HG03103 (cell line): ENCODE results near the gene SLC38A8.

Source experiments
- ATAC-seq: cut with Tn5 transposase; IDR thresholded peaks from one replicate; pipeline ENCODE4 v1.9.1; 2021; ENCODE audit warnings: low read depth; ENCODE audit not compliant: unreplicated experiment

SLC38A8 gene

DNA sequence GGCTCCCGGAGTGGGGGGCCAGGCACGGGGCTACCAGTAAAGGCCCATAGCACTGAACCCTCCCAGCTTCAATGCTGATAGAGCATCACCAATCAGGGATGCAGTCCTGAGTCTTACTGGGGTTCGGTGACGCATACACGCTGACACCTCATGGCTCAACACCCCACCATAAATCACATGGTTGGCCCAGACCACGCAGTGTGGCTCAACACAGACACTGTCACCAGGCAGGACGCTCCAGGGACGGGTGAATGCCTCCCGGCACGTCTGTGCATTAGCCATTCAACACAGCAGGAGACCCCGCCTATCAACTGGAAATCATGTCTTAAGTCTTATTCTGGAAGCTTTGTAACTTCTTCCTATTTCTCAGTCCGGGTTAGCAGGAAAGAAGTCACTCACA lies 39.6 kb downstream of the SLC38A8 start:
- no peak for ATAC-seq

DNA sequence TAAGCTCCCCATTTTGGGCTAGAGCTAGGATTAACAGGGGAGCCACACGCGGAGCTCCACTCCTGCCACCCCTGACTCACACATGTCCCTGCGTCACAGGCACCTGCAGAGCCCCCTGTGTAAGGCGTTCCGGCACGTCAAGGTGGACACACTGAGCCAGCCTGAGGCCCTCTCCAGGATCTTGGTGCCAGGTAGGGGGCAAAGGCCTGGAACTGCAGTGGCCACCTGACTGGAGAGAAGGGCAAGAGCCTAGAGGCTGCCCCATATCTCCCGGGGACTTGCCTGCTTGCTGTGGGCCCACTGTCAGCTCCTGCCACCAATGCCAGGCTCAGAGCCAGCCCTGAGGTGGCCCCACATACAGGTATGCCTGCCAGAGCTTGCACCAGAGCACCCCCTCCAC lies 40.9 kb downstream of the SLC38A8 start:
- no peak for ATAC-seq

DNA sequence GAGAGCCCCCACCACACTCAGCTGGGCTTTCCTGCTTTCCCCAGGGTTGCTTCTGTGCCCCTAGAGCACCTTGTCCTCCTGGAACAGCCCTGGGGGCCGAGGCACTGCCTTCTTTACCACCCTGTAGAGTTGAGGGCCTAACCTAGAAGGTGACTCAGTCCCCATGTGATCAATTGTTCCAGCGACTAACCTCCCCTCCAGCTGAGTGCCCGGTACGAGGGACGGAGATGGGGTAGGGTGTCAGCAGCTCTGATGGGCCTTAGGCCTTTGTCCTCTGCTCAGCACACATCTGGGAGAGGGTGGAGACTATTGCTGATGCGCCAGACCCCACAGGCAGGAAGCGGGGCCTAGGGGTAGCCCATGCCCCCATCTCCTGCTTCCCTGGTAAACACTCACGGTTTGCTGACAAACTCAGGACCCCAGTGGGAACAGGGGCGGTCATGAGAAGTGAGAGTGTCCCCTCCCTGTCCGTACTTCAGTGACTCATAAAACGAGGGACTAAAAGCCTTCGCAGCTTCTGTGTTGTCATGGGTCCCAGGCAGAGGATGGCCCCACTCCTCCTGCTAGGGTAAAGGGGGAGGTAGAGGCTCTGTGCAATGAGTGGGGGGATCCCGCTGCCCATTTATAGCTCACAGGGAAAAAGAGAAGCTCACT lies 41.5 kb downstream of the SLC38A8 start:
- no peak for ATAC-seq

DNA sequence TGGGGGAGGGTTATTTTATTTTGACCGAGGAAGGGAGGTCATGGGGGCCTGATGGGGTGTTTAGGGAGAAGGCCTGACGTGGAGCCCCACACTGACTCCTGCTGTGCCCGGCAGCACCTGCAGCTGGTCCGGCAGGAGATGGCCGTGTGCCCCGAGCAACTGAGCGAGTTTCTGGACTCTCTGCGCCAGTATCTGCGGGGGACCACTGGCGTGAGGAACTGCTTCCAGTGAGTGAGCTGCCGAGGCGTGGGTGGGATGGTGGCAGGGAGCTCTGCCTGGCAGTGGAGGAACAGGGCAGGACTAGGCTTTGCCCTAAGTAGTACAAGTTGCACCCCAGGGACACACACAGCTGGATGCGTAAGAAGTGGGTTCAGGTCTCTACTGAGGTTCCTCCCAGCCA lies 44.5 kb downstream of the SLC38A8 start:
- no peak for ATAC-seq

DNA sequence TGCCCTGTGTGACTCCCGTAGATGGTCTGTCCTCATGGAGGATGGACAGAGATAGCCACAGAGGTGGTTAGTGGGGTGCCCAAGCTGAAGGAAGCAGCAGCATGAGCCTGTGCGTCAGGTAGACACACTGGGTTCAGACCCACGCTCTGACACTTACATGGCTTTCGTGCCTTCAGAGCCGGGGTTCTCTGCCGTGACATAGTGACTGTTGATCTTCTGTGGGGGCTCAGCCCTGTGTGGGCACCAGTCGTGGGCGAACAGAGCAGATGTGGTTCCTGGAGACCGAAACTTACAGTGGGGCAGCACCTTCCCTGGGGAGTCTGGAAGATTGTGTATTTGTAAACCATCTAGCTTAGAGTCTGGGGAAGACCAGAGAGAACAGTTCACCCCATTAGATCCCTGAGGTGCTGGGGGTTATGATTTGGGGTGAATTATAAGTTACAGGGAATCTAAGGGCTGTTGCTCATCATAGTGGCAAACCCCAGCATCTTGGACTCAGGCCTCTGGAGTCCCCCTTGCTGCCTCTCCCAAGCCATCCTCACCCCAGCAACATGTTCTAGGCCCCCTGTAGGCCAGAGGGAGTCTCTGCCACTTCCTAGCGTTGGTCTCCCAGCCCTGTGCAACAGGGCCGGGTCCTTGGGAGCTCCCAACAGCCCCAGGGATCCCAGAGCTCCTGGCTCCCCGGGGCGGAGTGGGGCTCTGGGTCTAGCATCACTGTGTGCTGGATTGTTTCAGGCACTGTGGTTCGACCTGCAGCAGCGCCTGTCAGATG lies 45.9 kb downstream of the SLC38A8 start:
- no peak for ATAC-seq

DNA sequence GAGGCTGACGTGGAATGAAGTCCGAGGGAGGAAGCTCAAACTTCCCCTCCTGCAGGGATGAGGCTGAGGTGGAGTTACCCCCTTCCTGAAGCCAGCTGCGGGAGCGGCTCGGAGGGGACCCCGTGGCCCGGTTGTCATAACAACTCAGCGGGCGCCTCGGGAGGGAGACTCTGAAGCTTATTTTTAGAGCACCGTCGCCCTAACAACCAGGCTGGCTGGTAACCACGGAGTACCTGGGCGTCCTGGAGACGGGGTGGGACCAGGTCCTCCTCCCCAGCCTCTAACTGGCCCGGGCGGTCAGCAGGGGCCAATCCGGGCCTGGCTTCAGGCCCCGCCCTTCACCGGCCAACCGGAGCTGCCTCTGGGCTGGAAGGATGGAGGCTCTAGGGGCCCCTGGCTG lies 46.8 kb downstream of the SLC38A8 start:
- ATAC-seq: no peak

DNA sequence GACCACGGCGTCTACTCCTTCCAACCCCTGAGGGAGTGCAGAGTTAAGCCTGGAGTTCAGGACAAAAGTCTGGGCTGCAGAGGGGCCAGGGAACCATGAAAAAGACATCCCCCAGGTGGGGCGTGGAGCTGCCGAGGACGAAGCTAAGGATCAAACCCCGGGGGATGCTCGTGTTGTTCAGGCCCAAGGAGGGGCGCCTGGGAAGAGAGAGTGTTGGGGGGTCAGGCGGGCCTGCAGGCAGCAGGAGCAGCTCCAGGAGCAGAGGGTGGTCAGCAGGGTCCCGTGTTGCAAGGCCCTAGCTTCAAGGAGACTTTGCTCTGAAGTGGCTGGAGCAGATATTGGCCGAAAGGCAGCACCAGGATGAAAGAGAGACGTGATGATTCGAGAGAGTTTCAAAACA lies 47.9 kb downstream of the SLC38A8 start:
- ATAC-seq: no peak

DNA sequence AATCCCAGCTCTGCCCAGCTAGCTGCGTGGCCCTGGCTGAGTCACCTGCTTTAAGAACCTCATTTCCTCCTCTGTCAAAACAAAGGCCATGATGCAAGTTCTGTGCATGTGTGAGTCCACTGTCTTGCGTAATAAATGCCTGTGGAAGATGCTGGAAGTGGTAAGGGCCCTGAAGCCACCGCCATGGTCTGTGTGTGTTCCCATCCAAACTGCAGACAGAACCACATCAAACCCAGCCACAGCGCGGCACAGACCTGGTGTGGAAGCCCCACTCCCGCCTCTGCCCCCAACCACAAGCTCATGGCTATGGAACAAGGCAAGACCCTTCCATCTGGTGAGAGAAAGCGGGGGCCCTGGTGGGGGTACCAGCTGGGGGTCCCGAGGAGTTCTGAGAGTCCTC lies 48.5 kb downstream of the SLC38A8 start:
- ATAC-seq: no peak

DNA sequence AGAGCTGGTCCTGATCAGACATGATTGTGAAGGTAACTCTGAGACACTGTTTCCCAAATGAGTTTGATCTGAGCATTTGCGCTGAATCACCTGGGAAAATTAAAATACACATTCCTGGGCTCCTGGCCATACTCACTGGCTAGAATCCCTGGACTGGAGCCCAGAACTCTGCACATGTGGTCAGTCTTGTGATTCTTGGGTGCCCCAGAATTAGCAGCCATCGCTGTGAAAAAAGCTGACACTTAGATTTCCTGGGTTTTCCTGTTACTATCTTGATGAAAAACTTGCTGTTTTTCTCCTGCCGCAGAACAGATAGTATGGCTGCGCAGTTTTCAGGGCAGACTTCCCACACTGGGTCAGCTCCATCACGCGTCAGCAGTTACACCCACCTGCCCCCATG lies 50.0 kb downstream of the SLC38A8 start:
- ATAC-seq: no peak

DNA sequence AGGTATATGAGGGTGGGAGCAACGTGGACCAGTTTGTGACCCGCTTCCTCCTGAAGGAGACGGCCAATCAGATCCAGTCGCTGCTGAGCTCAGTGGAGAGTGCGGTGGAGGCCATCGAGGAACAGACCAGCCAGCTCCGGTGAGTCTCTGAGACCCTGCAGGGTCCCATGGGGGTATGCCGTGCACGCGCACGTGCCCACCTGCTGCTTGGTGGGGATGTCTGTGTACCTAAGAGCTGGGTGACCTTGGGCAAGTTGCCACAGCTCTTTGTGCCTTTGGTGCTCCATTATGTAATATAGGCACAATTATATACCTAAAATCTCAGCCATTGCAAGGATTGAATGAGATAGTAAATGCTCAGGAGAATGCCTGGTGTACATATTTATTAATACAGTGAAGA lies 52.1 kb downstream of the SLC38A8 start:
- ATAC-seq: no peak

DNA sequence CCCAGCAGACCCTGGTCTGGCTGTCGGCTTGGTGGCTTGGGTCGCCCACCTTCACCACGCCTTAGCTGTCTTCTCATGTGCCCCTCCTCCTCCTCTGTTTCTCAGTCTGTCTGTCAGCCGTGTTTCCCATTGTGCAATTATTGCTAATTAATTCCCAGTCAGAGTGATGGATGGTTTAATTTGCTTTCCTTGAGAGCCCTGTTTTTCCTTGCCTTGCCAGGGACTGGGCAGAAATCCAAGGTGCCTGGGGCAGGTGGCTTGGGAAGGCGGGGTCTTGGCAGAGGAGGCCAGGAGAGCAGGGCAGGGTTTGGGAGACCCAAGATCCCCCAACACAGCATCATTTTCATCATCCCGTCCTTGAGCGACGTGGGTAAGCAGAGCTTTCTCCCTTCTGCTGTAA lies 53.3 kb downstream of the SLC38A8 start:
- ATAC-seq: no peak

DNA sequence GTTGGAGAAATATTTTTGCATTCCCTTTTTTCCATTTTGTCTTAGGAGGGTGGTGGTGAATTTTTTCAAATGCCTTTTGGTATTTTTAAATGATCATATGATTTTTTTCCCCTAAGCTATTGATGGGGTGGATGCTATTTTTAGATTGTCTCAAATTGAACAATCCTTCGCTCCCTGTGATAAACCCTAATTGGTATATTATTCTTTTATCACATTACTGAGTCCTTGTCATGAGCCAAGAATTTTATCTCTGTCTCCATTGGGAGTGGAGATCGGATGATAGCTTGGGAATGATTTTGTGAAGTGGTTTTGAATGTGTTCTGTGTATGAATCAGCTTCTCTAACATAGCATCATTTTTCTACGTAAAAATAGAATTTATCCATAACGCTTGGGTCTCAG lies 59.1 kb downstream of the SLC38A8 start:
- no peak for ATAC-seq

DNA sequence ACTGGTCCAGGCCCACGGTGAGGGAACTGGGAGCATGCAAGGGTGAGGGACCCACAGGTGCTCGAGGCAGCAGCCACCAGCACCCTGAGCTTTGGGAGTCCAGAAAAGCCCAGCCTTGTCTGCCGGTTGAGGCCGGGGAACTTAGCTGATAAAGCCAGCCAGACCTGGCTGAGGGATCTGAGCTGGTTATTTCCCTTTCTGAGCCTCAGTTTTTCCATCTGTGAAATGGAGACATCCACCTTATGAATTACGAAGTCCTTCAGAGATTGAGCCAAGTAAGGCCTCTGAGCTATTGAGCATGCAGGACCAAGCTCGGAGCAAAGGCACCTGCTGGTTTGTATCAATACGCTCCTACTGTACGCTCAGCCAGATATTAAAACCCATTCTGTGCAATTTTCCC lies 60.8 kb downstream of the SLC38A8 start:
- no peak for ATAC-seq

DNA sequence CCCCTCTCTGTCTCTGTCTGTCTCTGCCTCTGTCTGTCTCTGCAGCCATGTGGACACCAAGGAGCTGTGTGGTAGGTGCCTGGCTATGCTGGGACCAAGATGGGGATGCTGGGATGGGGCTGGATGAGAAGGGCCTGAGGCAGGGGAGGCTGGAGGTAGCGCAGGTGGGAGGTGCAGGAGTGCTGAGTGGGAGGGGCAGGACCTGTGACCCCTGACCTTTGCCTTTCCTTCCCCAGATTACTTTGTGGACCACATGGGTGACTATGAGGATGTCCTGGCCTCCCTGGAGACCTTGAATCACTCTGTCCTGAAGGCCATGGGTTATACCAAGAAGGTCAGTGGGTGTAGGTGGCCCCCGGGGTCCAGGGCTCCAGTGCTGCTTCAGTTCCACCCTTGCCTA lies 61.8 kb downstream of the SLC38A8 start:
- ATAC-seq: no peak

DNA sequence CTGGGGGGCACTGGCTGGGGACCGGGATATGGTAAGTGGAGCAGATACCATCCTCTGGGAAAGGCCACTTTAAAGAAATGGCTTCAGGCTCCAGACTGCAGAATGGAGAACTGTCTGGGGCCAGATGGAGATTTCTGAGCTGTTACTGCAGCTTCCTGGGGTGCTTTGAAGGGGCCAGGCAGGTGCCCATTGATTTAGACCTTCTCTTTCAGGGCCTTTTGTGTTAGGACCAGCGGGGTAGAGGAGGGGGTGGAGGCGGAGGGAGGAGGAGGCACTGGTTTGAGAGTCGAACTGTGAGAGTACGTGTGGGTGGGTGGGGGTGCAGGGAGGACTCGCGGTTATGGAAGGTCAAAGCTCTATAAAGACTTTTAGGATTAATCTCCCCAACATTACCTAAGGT lies 63.2 kb downstream of the SLC38A8 start:
- ATAC-seq: no peak

DNA sequence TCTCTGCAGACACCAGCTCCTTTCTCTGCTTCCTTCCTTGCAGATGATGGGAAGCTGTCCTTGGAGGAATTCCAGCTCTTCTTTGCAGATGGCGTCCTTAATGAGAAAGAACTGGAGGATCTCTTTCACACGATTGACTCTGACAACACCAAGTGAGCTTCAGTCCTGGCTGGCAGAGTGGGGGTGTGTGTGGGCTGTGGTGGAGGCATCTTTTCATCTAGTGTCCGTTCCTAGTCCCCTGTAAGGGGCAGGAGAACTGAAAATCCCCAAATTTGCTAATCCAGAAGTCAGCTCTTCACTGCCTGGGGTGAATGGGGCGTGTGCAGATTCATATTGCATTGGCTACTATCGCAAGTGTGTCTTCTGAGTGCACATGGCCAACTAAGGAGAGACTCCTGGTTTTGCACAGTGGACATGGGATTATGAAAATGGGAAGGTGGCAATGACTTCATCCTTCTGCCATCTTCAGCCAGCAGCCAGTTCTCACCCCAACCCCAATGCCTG lies 64.1 kb downstream of the SLC38A8 start:
- no peak for ATAC-seq

DNA sequence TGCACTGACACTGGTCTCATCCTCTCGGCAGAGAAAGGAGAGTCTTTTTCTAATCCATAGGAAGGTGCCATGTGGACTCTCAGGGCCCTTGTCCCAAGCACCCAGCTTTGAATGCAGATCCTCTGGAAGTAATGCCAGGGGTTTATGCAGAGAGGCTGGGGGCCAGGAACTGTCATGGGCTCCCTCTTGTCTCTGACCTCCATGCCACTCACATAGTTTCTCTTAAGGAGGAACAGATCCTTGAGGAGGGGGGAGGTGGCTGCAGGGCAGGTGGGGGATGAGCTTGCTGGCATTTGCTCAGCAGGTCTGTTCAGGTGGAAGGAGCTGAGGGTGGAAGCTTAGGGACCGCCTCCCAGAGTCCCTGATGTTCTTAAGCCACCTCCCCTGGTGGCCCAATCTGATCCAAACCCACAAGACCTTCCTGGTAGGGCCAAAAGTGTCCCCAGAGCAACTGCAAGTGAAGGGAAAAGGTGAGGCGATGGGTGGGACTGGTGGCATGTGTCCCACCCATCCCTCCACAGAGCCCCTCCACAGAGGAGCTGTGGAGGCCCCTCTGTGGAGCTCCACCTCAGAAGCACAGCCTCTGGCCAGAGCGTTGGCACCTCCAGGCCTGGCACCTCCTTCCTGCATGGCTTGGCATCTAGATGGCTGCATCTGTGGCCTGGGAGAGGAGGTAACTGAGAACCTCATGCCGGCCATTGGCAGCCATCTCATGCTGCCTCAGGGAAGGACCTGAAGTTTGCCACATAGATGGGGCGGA lies 65.4 kb downstream of the SLC38A8 start:
- no peak for ATAC-seq

DNA sequence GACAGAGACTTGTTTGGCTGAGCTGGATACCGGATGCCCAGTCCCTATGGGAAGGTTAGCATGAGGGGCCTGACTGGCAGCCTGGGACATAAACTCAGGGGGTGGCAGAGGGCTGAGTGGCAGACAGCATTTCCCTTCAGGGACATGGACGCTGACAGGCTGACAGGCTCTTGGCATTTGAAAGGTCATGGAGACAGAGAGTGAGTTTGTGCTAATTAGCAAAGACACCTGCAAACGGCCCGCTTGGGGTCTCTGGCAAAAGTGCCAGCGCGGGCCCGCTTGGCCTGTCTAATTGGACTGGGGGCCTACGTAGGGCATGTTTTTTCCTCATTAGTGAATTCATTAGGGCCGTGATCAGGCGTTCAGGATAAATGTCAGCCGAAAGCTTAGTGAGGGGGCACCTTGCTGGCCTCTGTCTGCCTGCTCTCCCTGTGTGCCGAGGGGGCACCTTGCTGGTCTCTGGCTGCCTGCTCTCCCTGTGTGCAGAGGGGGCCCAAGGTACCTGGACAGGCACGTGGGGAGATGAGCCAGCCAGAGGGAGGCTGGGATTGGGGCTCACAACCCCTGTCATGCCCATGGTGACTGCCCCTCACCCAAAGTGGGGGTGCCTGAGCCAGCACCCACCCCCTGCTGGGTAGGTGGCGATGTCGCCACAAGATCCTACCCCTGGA lies 66.9 kb downstream of the SLC38A8 start:
- ATAC-seq: no peak

DNA sequence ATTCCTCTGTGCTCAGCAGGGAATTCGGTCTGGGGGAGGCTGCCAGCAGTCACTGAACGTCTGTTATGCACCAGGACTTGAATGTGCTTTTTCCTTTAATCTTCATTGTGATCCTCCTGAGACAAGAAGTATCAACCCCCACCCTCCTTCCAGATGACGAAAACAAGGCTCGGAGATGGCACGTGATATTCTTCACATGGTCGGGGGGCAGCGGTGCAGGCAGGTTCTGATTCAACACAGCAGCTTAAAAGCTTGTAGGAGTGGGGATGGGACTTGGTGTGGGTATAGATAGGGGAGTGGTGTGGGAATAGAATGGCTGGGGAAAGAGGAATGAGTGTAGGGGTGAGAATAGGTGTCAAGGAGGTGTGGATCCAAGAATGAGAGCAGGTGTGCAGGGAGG lies 68.1 kb downstream of the SLC38A8 start:
- no peak for ATAC-seq

DNA sequence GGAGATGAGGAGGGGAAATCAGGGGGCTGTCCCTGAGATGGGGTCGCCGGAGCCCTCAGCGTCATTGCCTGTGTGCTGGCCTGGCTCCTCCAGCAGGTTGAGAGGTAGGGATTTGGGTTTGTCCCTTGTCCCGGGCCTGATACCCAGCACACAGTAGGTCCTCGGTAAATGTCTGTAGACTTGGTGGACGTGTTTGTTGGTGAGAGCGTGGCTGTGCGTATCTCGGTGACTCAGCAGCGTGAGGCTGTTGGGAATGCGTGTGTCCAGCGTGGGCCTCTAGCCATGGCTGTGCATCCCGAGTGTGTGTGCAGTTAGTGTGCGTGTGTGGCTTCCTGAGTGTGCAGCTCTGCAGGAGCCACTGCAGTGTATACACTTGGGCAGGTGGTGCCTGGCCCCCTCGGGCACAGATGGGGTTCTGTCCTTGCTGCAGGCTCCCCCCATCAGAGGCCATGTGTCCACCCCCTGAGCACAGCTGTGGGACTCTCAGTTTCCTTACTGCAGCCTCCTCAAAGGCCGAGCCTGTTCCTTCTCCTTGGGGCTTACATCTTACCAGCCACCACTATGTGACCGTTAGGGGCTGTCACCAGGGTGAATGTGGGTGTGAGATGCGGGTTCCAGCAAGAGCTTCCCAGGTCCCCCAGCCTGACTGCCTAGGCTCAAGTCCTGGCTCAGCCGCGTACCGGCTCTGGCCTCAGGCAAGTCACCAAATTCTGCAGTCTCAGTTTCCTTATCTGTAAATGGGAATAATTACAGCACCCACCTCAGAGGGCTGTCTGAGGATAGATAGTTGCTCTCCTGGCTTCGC lies 68.8 kb downstream of the SLC38A8 start:
- no peak for ATAC-seq
